CD1c-positive myeloid dendritic cell (primary cell): Measurements from ENCODE around the gene KCNK13.

Experiments used
- DNase-seq: peaks from one replicate; pipeline ENCODE4 v3.0.0-alpha.2; 2016; ENCODE audit errors: extremely low spot score

KCNK13 gene

DNA sequence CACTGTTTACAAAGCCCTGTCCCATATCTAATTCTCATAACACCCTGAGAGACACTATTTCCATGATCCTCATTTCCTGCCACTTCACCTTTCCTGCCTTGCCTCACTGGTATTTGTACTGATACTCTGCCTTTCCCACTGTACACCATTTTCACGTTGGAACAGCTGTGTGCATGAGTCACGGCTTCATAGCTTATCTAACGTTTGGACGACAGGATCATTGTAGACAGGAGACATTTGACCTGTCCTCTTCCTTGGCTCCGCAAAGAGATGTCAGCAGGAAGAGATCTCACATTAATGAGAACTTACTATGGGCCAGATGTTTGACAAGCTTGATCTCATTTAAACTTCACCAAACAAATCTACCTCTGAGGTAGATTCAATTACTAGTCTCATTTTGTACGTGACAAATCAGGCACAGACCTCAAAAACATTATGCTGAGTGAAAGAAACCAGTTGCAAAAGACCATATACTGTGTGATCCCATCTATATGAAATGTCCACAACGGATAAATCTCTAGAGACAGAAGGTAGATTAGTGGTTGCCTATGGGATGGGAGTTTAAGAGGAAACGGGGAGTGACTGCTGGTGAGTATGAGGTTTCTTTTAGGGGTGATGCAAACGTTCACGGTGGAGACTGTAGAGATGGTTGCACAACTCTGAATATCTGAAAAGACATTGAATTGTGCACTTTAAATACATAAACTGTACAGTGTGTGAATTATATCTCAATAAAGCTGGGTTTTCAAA is 71.2 kb downstream of the KCNK13 start:
- DNase-seq = no peak

DNA sequence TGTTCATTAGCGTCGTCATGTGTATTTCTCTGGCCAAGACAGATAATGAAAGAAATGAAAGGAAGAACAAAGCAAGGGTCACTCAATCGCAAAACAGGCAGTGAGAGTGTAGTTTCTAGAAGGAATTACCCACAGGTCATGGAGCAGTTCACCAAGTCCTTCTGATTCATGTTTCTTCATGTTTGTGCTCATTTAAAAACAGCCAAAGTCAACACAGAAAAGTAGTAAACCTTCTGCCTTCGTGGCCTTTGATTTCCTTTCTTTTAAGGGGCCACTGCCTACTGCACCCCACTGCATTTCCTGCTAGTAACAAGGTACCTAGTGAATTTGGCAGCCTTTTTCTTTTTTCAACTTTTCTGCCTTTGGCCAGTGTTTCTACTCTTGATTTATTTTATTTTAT is 75.1 kb downstream of the KCNK13 start:
- no peak for DNase-seq

DNA sequence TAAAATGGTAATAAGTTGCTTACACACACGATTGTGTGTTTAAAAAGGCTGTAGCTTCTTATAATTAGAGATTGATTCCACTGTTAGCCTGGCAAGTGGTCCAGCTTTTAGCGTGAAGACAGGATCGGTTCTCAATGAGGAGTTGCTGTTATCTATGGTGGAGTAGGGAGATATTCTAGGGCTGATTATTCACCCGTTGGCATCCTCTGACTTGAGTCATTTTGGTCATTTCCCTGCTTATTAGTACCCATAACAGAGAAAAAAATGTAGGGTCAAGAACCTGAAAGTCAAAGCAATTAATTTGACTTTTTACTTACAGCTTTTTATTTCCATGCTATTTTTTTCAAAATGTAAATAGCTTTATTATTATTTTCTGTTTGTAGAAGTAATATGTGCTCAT is 76.0 kb downstream of the KCNK13 start:
- no peak for DNase-seq

DNA sequence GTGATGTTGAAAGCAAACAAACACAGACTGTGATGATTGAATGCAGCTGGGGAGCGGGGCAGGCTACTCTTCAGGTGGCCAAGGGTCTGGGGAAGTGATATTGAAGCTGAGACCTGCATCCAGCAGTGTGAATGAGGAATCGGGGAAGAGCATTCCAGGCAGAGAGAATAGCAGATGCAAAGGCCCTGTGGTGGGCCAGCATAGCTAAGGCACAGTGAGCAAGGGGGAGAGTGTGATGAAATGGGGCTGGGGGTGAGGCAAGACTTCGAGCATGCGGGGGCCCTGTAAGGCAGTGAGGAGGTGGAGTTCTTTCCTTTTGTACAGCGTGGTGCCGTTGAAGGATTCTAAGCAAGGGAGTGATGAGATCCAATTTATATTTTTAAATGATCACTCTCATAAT is 77.4 kb downstream of the KCNK13 start:
- DNase-seq = no peak

DNA sequence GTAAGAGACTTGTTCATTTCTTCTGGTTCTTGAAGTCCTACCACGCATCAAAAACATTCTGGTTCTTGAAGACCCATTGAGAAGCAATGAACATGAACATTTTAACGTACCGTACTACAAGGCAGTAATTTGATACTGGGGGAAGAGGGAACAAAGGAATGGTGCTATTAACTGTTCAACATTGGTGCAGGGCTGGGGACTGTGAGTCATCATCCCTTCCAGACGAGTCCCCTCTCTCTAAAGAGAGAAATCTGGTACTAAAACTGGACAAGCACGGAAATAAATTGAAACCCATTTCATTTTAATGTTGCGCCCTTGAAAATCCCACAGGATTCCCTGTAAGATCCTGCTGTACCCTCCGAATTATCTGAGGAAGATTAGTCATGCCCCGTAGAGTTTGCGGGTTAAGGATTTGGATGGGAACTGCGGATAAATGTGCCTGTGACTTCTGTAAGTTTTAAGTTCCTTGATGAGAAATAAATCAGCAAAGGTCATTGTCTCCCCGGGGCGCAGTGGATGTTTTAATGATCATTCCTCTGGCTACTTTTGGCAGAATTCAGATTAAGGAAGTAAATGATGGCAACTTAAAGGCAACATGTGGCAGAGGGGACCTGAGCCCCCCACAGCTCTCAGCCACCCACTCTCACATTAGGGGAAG is 78.6 kb downstream of the KCNK13 start:
- peak; percentile 3 for DNase-seq

GRCh38 chr14:90140956-90141316 is 79.1 kb downstream of the KCNK13 start:
- no peak for DNase-seq

GRCh38 chr14:90153429-90153828 is 91.6 kb downstream of the KCNK13 start:
- DNase-seq = no peak

DNA sequence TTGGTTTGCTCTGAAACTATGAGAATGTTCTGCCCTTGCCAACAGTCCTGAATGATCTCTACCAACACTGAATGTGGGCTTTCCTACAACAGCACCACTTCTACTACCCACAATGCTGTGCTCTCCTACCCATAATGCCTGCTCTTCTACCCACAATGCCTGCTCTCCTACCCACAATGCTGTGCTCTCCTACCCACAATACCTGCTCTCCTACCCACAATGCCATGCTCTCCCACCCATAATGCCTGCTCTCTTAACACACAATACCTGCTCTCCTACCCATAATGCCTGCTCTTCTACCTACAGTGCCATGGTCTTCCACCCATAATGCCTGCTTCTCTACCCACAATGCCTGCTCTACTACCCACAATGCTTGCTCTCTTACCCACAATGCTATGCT is 92.3 kb downstream of the KCNK13 start:
- DNase-seq = no peak

DNA sequence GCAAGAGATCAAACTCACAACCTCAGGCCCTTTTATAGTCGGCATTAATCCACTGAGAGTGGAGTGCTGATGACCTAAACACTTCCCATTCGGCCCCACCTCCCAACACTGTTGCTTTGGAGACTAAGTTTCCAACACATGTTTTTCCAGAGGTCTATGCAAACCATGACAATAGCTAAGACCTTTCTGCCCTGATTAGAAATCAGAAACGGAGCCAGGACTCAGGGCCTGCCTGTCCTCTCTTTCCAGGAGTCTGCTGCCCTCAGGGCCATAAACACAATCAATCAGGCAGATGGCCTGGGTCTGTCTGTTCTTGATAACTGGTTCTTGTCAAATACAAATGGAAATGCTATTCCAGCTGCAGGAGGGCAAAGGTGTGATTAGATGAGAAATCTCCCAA is 97.4 kb downstream of the KCNK13 start:
- no peak for DNase-seq

- DNase-seq = no peak
Measured at GRCh38 chr14:90159688-90160087, 97.9 kb downstream of the KCNK13 start.

GRCh38 chr14:90161129-90161528 is 99.3 kb downstream of the KCNK13 start:
- DNase-seq = no peak

DNA sequence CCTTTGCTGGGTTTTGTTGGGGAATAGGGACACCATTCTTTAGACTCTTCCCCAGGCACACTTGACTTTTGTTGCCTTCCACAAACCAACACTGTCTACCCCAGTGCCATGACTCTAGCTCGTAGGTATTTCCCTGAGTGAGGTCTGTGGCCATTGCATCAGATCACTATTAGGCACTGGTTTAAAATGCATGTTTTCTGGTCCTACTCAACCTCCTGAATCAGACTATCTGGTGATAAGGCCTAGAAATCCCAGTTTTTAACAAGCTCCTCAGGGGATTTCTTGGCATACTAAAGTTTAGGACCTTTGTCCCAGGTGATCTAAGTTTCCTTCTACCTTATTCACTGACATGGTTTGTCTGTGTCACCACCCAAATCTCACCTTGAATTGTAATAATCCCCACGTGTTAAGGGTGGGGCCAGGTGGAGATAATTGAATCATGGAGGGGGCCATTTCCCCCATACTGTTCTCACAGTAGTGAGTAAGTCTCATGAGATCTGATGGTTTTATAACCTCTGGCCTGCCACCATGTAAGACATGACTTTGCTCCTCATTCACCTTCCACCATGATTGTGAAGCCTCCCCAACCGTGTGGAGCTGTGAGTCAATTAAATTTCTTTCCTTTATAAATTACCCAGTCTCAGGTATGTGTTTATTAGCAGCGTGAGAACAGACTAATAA is 106.8 kb downstream of the KCNK13 start:
- no peak for DNase-seq

DNA sequence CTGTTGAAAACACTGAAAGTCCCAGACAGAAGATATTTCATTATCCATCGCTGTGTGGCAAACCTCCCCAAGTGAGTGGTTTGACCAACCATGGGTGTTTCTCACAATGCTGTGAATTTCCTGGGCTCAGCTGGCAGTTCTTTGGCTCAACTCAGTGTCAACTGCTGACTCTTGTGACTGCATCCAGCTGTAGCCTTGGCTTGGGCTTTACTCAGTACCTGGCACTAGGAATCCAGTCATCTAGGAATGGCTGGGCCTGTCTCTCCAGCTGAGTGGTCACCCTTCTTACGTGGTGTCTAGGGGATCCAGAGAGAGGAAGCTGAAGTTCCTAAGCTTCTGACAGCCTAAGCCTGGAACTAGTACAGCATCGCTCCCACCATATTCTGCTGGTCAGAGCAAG is 113.8 kb downstream of the KCNK13 start:
- no peak for DNase-seq

- no peak for DNase-seq
Measured at GRCh38 chr14:90177539-90178189, 115.9 kb downstream of the KCNK13 start.

DNA sequence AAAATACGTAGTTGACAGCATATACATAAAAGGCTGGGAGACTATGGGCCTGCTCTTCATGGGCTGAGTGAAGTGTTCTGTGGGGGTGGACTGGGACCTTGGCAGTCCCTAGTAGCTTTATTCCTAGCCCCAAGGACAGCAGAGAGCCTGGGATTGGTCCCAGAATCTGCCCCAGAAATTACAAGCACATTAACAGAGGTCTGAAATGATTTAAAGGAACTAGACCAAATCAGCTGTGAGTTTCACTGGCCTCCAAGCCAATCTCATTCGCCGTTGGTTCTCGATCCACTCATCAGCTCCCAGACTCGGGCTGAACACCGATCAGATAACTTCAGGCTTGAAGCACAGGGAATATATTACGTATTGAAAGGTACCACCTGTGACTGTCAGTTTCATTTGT is 117.6 kb downstream of the KCNK13 start:
- no peak for DNase-seq

DNA sequence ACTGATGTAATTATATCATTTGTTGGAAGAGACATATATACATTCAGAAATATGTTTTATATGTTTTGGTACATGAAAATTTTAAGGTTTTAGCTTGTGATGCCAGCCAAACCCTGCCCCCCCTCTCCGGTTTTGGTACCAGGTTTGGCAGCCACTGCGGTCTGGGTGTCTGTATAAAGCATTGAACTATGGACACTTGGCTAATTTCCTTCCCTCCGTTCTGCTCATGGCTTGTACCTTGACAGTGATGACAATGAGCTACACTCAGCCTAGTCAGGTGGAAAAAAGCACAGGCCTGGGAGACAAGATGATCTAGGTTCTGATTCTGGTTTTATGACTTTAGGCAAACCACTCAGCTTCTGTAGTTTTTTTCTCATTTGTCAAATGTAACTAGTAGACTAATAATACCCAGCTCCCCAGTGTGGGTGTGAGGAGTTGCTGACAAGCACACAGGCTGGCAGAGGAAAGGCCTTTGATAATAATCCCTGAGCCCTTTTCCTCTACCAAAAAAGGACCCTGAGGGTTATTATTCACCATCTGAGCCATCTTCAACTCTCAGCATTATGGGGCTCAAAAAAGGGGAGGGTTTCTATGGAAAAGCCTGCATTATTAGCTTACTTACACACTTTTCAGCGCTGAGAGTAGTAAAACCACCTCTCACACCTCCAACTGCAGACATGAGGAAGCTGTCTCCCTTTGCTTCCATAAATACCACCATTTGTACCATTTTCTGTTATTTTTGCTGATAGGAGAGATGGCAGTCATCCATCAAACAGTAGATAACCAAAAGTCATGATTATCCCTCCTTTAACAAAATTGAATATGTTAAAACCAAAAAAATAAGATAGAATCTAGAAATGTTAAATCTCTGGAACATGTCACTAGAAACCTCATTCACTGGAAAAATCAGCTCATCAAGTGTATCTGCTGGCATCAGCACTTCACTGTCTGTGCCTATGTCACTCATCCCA is 118.3 kb downstream of the KCNK13 start:
- DNase-seq = no peak

DNA sequence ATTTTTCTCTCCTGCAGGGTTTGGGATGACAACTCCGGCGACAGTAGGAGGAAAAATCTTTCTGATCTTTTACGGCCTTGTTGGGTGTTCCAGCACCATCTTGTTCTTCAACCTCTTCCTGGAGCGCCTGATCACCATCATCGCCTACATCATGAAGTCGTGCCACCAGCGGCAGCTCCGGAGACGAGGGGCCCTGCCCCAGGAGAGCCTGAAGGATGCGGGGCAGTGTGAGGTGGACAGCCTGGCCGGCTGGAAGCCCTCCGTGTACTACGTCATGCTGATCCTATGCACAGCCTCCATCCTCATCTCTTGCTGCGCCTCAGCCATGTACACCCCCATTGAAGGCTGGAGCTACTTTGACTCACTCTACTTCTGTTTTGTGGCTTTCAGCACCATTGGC is 122.3 kb downstream of the KCNK13 start:
- DNase-seq = no peak

GRCh38 chr14:90184571-90185266 is 122.9 kb downstream of the KCNK13 start:
- DNase-seq = no peak

GRCh38 chr14:90188588-90188987 is 126.8 kb downstream of the KCNK13 start:
- DNase-seq = no peak

- DNase-seq = no peak
Measured at GRCh38 chr14:90191154-90191553, 129.4 kb downstream of the KCNK13 start.

- no peak for DNase-seq
Measured at GRCh38 chr14:90191585-90191984, 129.8 kb downstream of the KCNK13 start.
